Neural progenitor cell (in vitro differentiated cells): ENCODE data around the gene MDN1. TPM values are rescaled to one million over a fixed set of nuclear protein-coding genes. Genes with fewer than 3 reads are reported as not detected.

ENCODE experiments used
- DNase-seq: peaks from one replicate; pipeline ENCODE4 v3.0.0-alpha.2; 2016; ENCODE audit warnings: low spot score
- H2AFZ ChIP-seq: fragments of 200-600 bp; sonication (generic); replicated peaks from 2 replicates; pipeline ENCODE4 v1.6.1; 2016; ENCODE audit warnings: antibody characterized with exemption
- H3F3A ChIP-seq: fragments of 200-600 bp; sonication (generic); 2 replicates; pipeline ENCODE4 v1.6.1; 2016; ENCODE audit warnings: antibody characterized with exemption, low read depth
- H3K27ac ChIP-seq: fragments of 200-600 bp; sonication (generic); 2 replicates; pipeline ENCODE4 v1.5.1; 2016; ENCODE audit warnings: mild to moderate bottlenecking
- H3K27me3 ChIP-seq: fragments of 200-600 bp; sonication (generic); 2 replicates; pipeline ENCODE4 v1.6.1; 2016; ENCODE audit warnings: mild to moderate bottlenecking, moderate library complexity
- H3K36me3 ChIP-seq: fragments of 200-600 bp; sonication (generic); 2 replicates; pipeline ENCODE4 v1.5.1; 2016
- H3K4me1 ChIP-seq: fragments of 200-600 bp; sonication (generic); 2 replicates; pipeline ENCODE4 v1.6.1; 2016; ENCODE audit warnings: mixed run types
- H3K4me2 ChIP-seq: fragments of 200-600 bp; sonication (generic); 2 replicates; pipeline ENCODE4 v1.6.1; 2016
- H3K4me3 ChIP-seq: fragments of 200-600 bp; sonication (generic); 2 replicates; pipeline ENCODE4 v1.5.1; 2016
- H3K79me2 ChIP-seq: fragments of 200-600 bp; sonication (generic); 2 replicates; pipeline ENCODE4 v1.6.1; 2016; ENCODE audit warnings: low read depth
- H3K9ac ChIP-seq: fragments of 200-600 bp; sonication (generic); 2 replicates; pipeline ENCODE4 v1.6.1; 2016
- H3K9me3 ChIP-seq: fragments of 200-600 bp; sonication (generic); 2 replicates; pipeline ENCODE4 v1.5.1; 2016; ENCODE audit warnings: low read depth
- H4K20me1 ChIP-seq: fragments of 200-600 bp; sonication (generic); 2 replicates; pipeline ENCODE4 v1.6.1; 2016; ENCODE audit warnings: low read depth
- H3K27ac Mint-ChIP-seq: 3 replicates; pipeline ENCODE4 v1.8.0; 2021; ENCODE audit warnings: mixed read lengths
- H3K27me3 Mint-ChIP-seq: 2 replicates; pipeline ENCODE4 v1.8.0; 2022; ENCODE audit warnings: low read depth, mild to moderate bottlenecking, inconsistent platforms, moderate library complexity, mixed read lengths; ENCODE audit not compliant: insufficient read depth
- H3K36me3 Mint-ChIP-seq: 3 replicates; pipeline ENCODE4 v1.8.0; 2021; ENCODE audit warnings: mixed read lengths
- H3K4me1 Mint-ChIP-seq: 3 replicates; pipeline ENCODE4 v1.8.0; 2021; ENCODE audit warnings: mixed read lengths
- H3K4me3 Mint-ChIP-seq: 3 replicates; pipeline ENCODE4 v1.8.0; 2021; ENCODE audit warnings: mild to moderate bottlenecking, moderate library complexity, mixed read lengths
- H3K9me3 Mint-ChIP-seq: 3 replicates; pipeline ENCODE4 v1.8.0; 2020; ENCODE audit warnings: mixed read lengths
- EZH2 ChIP-seq: fragments of 200-600 bp; sonication (generic); IDR thresholded peaks from 2 replicates; pipeline ENCODE4 v1.6.1; 2017; ENCODE audit warnings: antibody characterized with exemption, mild to moderate bottlenecking, moderate library complexity
- EZH2phosphoT487 ChIP-seq: fragments of 200-600 bp; sonication (generic); IDR thresholded peaks from 2 replicates; pipeline ENCODE4 v1.6.1; 2017; ENCODE audit warnings: antibody characterized with exemption
- total RNA-seq: library from RNA; depleted of rRNA; stranded (reverse); fragments of >200 nt; gene quantifications from 2 replicates; pipeline ENCODE4 v1.2.3, GENCODE V29; 2015; ENCODE audit warnings: low replicate concordance
- TF ChIP-seq, protein P1 (sequence below): fragments of 200-600 bp; sonication (generic); IDR thresholded peaks from 2 replicates; pipeline ENCODE4 v1.5.1; 2017; ENCODE audit warnings: antibody characterized with exemption, mild to moderate bottlenecking

Gene MDN1
- total RNA-seq, 1 donor from 2014 or later = 40.7 TPM

DNA sequence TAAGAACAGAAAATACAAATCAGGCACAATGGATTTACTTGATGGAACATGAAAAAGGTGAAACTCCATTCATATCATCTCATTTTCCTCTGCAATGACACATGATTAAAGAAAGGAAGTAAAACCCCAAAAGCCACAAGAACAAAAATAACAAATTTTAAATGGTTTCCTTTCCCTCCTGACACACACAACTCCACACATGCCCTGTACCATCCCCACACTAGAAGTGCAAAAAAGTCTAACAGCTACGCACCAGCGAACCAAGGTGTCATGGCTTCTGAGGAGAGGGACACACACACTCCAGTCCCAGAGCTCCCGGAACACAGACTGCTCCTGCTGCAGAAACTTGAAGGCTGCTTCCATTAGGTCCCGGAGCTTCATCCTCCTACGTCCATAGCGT lies 25.3 kb downstream of the MDN1 start:
- Mint-ChIP-seq H3K4me3 (no peak overlapping the region), H3K36me3 (peaks cover 14% of the 10 kb centered on the region), H3K4me1 (no peaks in the 10 kb centered on the region), H3K27me3 (no peaks in the 10 kb centered on the region), H3K27ac (no peak overlapping the region), H3K9me3 (no peaks in the 10 kb centered on the region)
- Histone ChIP-seq H4K20me1 (peaks cover 15% of the 10 kb centered on the region), H3K36me3 (peaks cover 8% of the 10 kb centered on the region), H3K4me3 (no peak overlapping the region), H3K79me2 (peaks cover 8% of the 10 kb centered on the region), H3K4me1 (no peaks in the 10 kb centered on the region), H3K9me3 (no peaks in the 10 kb centered on the region), H2AFZ (no peak overlapping the region), H3K4me2 (no peak overlapping the region), H3F3A (no peaks in the 10 kb centered on the region), H3K27ac (no peak overlapping the region), H3K27me3 (no peaks in the 10 kb centered on the region), H3K9ac (no peak overlapping the region)
- DNase-seq = no peak
- TF ChIP-seq, protein P1, sequence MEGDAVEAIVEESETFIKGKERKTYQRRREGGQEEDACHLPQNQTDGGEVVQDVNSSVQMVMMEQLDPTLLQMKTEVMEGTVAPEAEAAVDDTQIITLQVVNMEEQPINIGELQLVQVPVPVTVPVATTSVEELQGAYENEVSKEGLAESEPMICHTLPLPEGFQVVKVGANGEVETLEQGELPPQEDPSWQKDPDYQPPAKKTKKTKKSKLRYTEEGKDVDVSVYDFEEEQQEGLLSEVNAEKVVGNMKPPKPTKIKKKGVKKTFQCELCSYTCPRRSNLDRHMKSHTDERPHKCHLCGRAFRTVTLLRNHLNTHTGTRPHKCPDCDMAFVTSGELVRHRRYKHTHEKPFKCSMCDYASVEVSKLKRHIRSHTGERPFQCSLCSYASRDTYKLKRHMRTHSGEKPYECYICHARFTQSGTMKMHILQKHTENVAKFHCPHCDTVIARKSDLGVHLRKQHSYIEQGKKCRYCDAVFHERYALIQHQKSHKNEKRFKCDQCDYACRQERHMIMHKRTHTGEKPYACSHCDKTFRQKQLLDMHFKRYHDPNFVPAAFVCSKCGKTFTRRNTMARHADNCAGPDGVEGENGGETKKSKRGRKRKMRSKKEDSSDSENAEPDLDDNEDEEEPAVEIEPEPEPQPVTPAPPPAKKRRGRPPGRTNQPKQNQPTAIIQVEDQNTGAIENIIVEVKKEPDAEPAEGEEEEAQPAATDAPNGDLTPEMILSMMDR = no peak
- no peak for TF ChIP-seq EZH2phosphoT487
- no peak for TF ChIP-seq EZH2

DNA sequence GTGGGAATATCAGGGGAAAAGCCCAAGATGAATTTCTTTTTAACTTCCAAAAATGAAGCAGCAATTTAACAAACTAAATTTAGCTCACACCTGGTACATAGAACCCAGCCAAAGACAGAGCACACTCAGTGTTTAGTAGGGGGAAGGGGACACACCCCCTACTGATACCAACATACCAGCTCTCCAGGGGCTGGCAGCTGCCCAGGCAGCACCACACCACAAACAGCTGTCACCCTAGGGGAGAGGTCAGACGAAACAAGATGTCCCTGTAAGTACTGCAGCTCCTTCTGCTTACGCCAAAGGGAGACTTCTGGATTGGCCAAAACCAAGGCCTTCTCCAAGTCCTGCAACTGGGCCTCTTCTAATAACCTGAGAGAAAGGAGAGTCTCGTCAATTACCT lies 26.0 kb downstream of the MDN1 start:
- Histone ChIP-seq H3K9me3 (no peaks in the 10 kb centered on the region), H4K20me1 (peaks cover 15% of the 10 kb centered on the region), H3K79me2 (peaks cover 8% of the 10 kb centered on the region), H3K9ac (no peak overlapping the region), H3K4me3 (no peak overlapping the region), H3K27me3 (no peaks in the 10 kb centered on the region), H3F3A (no peaks in the 10 kb centered on the region), H3K4me1 (no peaks in the 10 kb centered on the region), H2AFZ (no peak overlapping the region), H3K27ac (no peak overlapping the region), H3K4me2 (no peak overlapping the region), H3K36me3 (peaks cover 8% of the 10 kb centered on the region)
- TF ChIP-seq EZH2 (no peak), EZH2phosphoT487 (no peak)
- TF ChIP-seq, protein P1 = no peak
- DNase-seq = no peak
- Mint-ChIP-seq H3K4me3 (no peak overlapping the region), H3K27me3 (no peaks in the 10 kb centered on the region), H3K9me3 (no peaks in the 10 kb centered on the region), H3K4me1 (no peaks in the 10 kb centered on the region), H3K27ac (no peak overlapping the region), H3K36me3 (peaks cover 12% of the 10 kb centered on the region)

DNA sequence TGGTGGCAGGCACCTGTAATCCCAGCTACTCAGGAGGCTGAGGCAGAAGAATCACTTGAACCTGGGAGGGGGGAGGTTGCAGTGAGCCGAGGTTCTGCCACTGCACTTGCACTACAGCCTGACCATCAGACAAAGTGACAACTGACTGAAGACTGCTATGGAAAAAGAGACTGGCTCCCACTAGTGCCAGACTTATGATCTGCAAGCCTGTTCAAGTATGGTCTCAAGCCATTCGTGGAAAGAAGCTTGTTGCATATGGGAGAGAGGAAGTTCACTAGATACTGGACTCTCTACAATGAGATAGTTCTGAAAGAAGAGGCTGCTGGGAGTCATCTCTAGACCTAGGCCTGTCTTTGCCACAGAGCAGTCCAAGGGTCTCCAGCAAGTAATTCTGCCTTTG lies 26.7 kb downstream of the MDN1 start:
- Mint-ChIP-seq H3K36me3 (peaks cover 14% of the 10 kb centered on the region), H3K4me1 (no peaks in the 10 kb centered on the region), H3K4me3 (no peak overlapping the region), H3K27me3 (no peaks in the 10 kb centered on the region), H3K9me3 (no peaks in the 10 kb centered on the region), H3K27ac (no peak overlapping the region)
- peak; percentile 37 for DNase-seq
- no peak overlapping the region for H3K27ac ChIP-seq
- H3K27me3 ChIP-seq = no peaks in the 10 kb centered on the region
- no peak overlapping the region for H3K4me3 ChIP-seq
- no peaks in the 10 kb centered on the region for H3K4me1 ChIP-seq
- H3K9me3 ChIP-seq = no peaks in the 10 kb centered on the region
- H3K79me2 ChIP-seq = peaks cover 8% of the 10 kb centered on the region
- H4K20me1 ChIP-seq = peaks cover 15% of the 10 kb centered on the region
- TF ChIP-seq EZH2 (no peak), EZH2phosphoT487 (no peak)
- TF ChIP-seq, protein P1 = peak; percentile 58
- no peak overlapping the region for H3K4me2 ChIP-seq
- no peaks in the 10 kb centered on the region for H3F3A ChIP-seq
- no peak overlapping the region for H3K9ac ChIP-seq
- peaks cover 3% of the 10 kb centered on the region for H3K36me3 ChIP-seq
- H2AFZ ChIP-seq = no peak overlapping the region
